Neural crest cell (in vitro differentiated cells): ENCODE results near the gene HSBP1. TPM values are rescaled to one million over a fixed set of nuclear protein-coding genes. Genes with fewer than 3 reads are reported as not detected.

Experiments
- DNase-seq: peaks from one replicate; pipeline ENCODE4 v3.0.0; 2021; ENCODE audit warnings: low read depth, mixed read lengths, low spot score
- H3K27ac Mint-ChIP-seq: one replicate; pipeline ENCODE4 v1.8.0; 2021; ENCODE audit warnings: mild to moderate bottlenecking, mixed read lengths; ENCODE audit not compliant: unreplicated experiment
- H3K27me3 Mint-ChIP-seq: 2 replicates; pipeline ENCODE4 v1.8.0; 2021; ENCODE audit warnings: low read depth, mild to moderate bottlenecking, mixed read lengths
- H3K36me3 Mint-ChIP-seq: 2 replicates; pipeline ENCODE4 v1.8.0; 2021; ENCODE audit warnings: low read depth, mild to moderate bottlenecking, mixed read lengths
- H3K4me1 Mint-ChIP-seq: 2 replicates; pipeline ENCODE4 v1.8.0; 2021; ENCODE audit warnings: mixed read lengths
- H3K4me3 Mint-ChIP-seq: one replicate; pipeline ENCODE4 v1.8.0; 2021; ENCODE audit warnings: mild to moderate bottlenecking, mixed read lengths
- H3K9me3 Mint-ChIP-seq: 2 replicates; pipeline ENCODE4 v1.8.0; 2021; ENCODE audit warnings: mixed read lengths
- CTCF ChIP-seq: fragments of 200-600 bp; sonication (generic); conservative IDR thresholded peaks from 2 replicates; pipeline ENCODE4 v1.5.0; 2021; ENCODE audit warnings: antibody characterized with exemption, mild to moderate bottlenecking
- total RNA-seq: library from RNA; stranded (reverse); gene quantifications from 2 replicates; pipeline ENCODE4 v1.2.1, GENCODE V29; 2021

HSBP1 gene
- total RNA-seq, 1 donor from 2014 or later = 237 TPM

DNA sequence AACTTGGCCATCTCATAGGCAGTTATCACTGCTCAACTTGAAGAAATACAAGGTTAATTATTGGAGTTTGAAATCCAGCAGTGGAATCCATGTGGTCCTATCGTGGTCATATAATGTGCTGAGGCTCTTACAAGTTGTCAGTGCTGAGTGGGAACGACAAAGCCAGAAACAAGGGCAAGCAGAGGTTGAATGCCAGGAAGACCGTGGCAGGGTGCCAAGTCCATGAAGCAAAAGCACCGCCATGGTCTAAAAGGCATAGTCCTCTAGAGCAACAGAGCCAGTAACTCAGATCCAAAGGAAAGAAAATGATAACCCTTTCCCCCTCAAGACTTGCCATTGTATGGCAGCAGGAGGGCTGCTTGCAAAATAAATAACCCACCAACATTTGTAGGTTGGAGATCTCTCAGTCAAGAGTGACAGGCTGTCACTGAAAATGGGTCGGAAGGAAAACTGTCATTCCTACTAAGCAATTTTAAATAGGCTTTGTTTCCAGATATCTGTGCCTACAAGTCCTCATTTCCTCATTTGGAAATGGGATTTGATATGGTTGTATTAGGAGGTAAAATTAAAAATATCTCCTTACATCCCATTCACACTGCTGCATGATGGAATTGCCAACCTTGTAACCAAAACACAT lies 36.4 kb upstream of the HSBP1 start:
- H3K27ac Mint-ChIP-seq = no peak overlapping the region
- H3K27me3 Mint-ChIP-seq = no peaks in the 10 kb centered on the region
- no peak for TF ChIP-seq CTCF
- no peak for DNase-seq
- H3K36me3 Mint-ChIP-seq = no peaks in the 10 kb centered on the region
- H3K4me3 Mint-ChIP-seq = no peak overlapping the region
- H3K4me1 Mint-ChIP-seq = peaks cover 12% of the 10 kb centered on the region
- H3K9me3 Mint-ChIP-seq = peaks cover 4% of the 10 kb centered on the region

DNA sequence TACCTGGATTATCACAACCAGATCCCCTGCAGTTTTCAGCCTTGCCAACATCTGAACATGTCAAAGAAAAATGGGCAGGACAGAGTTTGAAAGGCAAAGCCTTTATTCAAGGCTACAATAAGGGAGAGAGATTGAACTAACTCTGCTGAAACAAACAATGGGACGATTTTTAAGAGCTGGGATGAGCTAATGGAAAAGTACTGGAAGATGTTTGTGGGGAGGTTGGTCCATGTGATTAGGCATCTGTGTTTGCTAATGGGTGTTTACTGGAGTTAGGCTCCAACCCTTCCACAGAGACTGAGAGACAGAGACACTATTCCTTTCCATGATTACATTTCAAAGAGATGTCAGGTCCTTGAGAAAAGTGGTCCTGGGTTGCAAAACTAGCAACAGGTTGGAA lies 35.0 kb upstream of the HSBP1 start:
- Mint-ChIP-seq H3K27me3 (no peaks in the 10 kb centered on the region), H3K27ac (no peak overlapping the region)
- no peak for TF ChIP-seq CTCF

GRCh38 chr16:83774066-83774465 lies 33.7 kb upstream of the HSBP1 start:
- Mint-ChIP-seq H3K9me3 (peaks cover 4% of the 10 kb centered on the region), H3K36me3 (no peaks in the 10 kb centered on the region), H3K27ac (no peak overlapping the region), H3K4me3 (no peak overlapping the region), H3K27me3 (no peaks in the 10 kb centered on the region), H3K4me1 (peaks cover 19% of the 10 kb centered on the region)
- DNase-seq = no peak
- no peak for TF ChIP-seq CTCF

More for the DNA sequence above, 35.0 kb upstream of the HSBP1 start:
- DNase-seq = no peak
- Mint-ChIP-seq H3K4me1 (peaks cover 19% of the 10 kb centered on the region), H3K36me3 (no peaks in the 10 kb centered on the region), H3K4me3 (no peak overlapping the region), H3K9me3 (peaks cover 4% of the 10 kb centered on the region)

- DNase-seq = no peak
- no peaks in the 10 kb centered on the region for H3K36me3 Mint-ChIP-seq
- H3K27ac Mint-ChIP-seq = no peak overlapping the region
- no peak overlapping the region for H3K4me3 Mint-ChIP-seq
- peaks cover 13% of the 10 kb centered on the region for H3K4me1 Mint-ChIP-seq
- no peak for TF ChIP-seq CTCF
- H3K9me3 Mint-ChIP-seq = peaks cover 4% of the 10 kb centered on the region
- peaks cover 2% of the 10 kb centered on the region for H3K27me3 Mint-ChIP-seq
Measured at GRCh38 chr16:83776944-83777343, 30.8 kb upstream of the HSBP1 start.

GRCh38 chr16:83779886-83780285 lies 27.9 kb upstream of the HSBP1 start:
- H3K36me3 Mint-ChIP-seq = no peaks in the 10 kb centered on the region
- no peaks in the 10 kb centered on the region for H3K9me3 Mint-ChIP-seq
- TF ChIP-seq CTCF = no peak
- peaks cover 2% of the 10 kb centered on the region for H3K27me3 Mint-ChIP-seq
- DNase-seq = no peak
- no peak overlapping the region for H3K4me3 Mint-ChIP-seq
- H3K4me1 Mint-ChIP-seq = peaks cover 8% of the 10 kb centered on the region
- H3K27ac Mint-ChIP-seq = no peak overlapping the region

DNA sequence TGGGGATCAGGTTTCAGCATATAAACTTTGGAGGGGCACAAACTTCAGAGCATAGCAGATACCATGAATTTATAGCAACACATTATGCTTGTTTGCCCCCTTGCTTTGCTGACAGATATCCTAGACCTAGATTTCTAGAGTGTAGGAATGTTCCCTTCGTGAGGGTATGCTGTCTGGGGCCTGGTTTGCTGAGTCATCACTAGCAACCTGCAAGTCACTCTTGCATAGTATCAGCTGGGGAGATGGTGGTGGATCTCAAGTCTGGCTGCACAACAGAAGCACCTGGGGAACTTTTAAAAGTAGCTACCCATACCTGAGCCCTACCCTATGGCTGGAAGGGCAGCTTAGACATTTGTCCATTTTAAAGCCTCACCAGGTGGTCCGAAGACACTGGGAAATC lies 22.3 kb upstream of the HSBP1 start:
- Mint-ChIP-seq H3K27ac (no peak overlapping the region), H3K27me3 (peaks cover 2% of the 10 kb centered on the region)
- DNase-seq = no peak

More for the DNA sequence above, 22.3 kb upstream of the HSBP1 start:
- no peaks in the 10 kb centered on the region for H3K36me3 Mint-ChIP-seq
- no peaks in the 10 kb centered on the region for H3K9me3 Mint-ChIP-seq
- no peaks in the 10 kb centered on the region for H3K4me1 Mint-ChIP-seq
- H3K4me3 Mint-ChIP-seq = no peak overlapping the region
- TF ChIP-seq CTCF = no peak
